ENCODE data around the gene PTH1R. TPM values are rescaled to one million over a fixed set of nuclear protein-coding genes. Genes with fewer than 3 reads are reported as not detected.
A peak's percentile ranks its signal among the peaks of the same experiment; 100 is the strongest.
"Not testable (repeated sequence)": the region's sequence is repeated elsewhere in the genome, so short reads cannot be mapped to it uniquely, and the experiment has no call there.

PTH1R gene
- total RNA-seq, 1 experiment from 2014 or later: not detected

GRCh38 chr3:46910166-46910760 is 32.7 kb downstream of the PTH1R start:
- no peak for DNase-seq (ENCODE audit: low spot score)

DNA sequence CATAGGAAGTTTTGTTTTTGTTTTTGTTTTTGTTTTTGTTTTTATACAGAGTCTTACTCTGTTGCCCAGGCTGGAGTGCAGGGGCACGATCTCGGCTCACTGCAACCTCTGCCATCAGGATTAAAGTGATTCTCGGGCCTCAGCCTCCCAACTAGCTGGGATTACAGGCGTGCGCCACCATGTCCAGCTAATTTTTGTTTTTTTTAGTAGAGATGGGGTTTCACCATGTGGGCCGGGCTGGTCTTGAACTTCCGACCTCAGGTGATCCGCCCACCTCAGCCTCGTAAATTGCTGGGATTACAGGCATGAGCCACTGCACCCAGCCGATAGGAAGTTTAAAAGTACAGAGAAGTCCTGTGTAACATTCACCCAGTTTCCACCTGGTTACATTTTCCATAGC is 33.4 kb downstream of the PTH1R start:
- DNase-seq (ENCODE audit: low spot score): not testable (repeated sequence)

GRCh38 chr3:46912986-46913385 is 35.5 kb downstream of the PTH1R start:
- no peak for DNase-seq (ENCODE audit: low spot score)

DNA sequence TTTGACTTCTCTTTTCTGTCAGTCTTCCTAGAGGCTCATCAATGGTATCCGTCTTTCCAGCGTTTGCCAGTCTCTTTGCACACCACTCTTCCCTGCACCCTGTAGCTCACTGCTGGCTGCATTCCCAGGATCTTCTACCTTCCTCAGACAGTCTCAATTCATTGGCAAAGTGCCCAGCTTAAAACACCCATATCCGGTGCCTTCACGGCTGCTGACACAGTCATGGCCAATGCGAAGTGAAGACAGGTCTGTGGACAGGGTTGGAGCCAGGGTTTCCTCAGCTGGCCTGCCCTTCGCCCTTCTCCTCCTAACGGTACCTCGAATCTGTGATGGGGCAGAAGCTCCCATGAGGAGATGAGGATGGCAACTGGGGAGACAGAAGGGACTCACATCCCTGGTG is 36.1 kb downstream of the PTH1R start:
- peak; percentile 66 for DNase-seq (ENCODE audit: low spot score)

DNA sequence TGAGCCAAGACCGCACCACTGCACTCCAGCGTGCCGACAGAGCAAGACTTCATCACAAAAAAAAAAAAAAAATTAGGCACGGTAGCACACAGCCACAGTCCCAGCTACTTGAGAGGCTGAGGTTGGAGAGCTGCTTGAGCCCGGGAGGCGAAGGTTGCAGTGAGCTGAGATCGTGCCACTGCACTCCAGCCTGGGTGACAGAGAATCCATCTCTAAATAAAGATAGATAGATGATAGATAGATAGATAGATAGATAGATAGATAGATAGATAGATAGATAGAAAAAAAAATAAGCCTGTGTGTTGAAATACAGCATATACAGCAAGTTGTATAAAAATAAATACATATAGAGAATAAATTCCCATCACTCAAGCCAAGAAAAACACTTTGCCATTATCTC is 37.3 kb downstream of the PTH1R start:
- DNase-seq (ENCODE audit: low spot score): no peak

DNA sequence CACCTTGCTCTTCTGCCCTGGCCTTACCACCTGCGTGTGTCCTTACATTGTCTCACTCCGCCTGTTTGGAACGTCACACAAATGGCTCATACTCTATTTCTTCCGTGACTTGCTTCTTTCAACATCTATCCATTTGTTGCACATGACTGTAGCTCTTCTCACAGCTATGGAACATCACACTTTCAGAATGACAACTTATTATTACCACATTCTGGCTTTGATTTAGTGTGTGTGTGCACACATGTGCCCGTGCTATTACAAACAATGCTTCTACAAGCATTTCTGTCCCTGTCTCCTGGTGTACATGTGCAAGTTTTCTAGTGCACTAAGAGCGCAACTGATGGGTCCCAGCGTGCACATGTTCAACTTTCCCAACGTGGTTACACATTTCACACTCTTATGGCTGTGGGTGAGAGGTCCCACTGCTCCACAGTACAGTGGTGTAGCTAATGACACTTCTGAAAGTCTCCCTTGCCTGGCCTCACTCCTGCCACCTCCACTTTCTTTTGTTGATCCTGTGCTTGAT is 37.8 kb downstream of the PTH1R start:
- DNase-seq (ENCODE audit: low spot score): no peak

GRCh38 chr3:46916278-46916677 is 38.8 kb downstream of the PTH1R start:
- no peak for DNase-seq (ENCODE audit: low spot score)

DNA sequence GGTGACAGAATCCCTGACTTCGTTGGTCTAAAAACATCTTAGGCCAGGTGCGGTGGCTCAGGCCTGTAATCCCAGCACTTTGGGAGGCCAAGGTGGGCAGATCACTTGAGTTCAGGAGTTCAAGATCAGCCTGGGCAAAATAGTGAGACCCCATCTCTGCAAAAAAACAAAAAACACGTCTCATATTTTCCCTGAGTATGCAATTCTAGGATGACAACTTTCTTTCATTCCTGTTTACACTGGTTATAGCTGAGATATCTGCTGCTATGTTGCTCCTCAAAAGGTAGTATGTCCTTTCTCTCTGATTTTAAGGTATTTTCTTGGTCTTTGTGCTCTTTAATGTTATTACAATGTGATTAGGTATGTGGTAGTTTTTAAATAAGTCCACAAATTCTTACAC is 39.3 kb downstream of the PTH1R start:
- DNase-seq (ENCODE audit: low spot score): no peak

DNA sequence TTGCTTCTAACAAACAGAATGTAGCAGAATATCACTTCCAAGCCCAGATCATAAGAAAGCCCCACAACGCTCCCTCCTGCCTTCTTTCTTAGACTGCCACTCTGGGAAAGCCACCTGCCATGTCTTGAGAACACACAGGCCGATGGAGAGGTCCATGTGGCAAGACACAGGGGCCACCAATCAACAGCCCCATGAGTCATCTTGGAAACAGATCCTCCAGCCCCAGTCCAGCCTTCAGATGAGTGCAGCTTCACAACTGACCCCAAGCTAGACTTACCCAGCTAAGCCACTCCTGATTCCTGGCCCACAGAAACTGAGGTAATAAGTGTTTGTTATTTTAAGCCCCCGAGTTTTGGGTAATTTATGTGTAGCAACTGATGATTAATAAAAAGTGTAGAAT is 39.7 kb downstream of the PTH1R start:
- DNase-seq (ENCODE audit: low spot score): no peak

- DNase-seq (ENCODE audit: low spot score): no peak
Observed at GRCh38 chr3:46918202-46918601, 40.7 kb downstream of the PTH1R start.

- no peak for DNase-seq (ENCODE audit: low spot score)
Observed at GRCh38 chr3:46918634-46919033, 41.1 kb downstream of the PTH1R start.

DNA sequence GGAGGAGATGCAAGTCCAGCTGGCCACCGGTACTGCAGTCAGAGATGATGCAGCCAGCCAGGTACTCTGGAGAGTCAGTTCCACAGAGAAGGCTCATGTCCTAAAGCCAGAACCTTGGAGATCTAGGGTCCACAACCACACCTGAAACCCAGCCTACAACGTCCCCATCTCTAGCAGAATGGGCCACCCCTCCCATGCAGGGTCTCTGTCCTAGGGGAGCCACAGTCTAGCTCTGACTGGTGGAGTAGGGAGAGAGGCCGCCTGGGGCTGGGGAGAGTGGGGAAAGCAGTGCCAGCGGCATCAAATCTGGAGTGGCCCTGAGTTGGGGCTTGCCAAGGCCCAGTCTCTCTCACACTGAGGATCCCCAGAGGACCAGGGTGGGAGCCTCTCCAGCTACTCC is 43.5 kb downstream of the PTH1R start:
- no peak for DNase-seq (ENCODE audit: low spot score)

DNA sequence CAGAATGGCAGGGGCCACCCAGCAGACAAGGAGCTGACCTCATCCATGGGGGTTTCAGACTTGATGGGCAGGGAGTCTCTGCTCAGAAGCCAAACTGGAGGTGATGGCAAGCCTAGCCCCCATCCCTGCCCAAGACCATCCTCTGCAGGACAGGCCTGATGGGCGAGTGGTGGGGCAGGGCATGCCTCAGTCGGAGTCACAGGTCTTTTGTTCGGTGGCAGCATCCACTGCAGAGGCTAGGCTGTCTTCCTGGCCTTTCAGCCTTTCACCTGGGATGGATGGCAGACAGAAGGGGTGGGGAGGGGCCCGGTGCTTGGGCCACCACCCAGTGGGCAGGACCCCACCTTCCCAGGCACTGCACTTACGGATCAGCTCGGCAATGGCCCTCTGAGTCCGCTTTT is 44.4 kb downstream of the PTH1R start:
- no peak for DNase-seq (ENCODE audit: low spot score)

DNA sequence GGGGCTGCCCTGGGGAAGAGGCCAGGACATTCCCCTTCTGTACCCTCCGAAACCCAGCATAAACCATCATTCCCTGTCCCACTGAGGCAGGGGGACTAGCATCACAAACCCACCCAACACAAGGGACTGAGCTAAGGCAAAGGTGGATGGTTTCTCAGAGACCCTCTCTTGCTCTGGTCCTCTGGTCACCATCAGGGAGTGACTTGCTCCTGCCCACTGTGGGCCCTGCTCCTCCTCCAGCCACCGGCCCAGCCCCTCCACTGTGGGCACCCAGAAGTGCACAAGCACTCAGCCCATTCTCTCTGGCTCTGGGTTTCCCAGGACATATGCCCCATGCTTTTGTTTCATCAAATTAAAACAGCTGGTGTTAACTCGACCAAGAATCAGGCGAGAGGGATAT is 44.9 kb downstream of the PTH1R start:
- DNase-seq (ENCODE audit: low spot score): no peak

DNA sequence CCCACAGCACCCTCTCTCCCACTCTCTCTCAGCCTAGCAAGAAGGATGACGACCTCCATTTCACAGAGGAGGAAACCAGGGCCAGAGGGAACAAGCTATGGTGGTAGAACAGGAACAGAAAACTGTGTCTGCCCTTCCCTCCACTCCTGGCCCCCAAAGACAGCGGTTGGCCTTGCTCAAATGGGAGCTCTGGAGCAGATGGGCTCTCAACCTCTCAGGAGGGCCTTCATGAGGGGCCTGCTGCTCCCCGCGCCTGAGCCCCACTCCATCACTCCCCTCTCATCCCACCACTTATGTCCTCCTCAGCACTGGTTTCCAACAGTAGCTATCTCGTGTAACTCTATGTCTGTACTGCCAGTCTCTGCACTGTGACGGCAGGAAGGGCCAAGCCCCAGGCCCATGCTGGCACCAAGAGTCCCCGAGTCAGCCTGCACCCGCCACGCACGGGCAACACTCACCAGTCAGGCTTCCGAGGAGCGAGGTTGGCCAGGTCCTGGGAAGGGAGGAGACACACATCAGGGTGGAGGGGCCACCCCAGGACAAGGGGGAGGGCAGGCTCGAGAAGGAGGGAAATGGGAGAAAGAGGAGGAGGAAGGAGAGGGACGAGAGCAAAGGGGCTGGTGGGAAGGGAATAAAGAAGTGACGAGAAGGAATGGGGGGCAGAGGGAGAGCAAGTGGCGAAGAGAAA is 45.5 kb downstream of the PTH1R start:
- no peak for DNase-seq (ENCODE audit: low spot score)

DNA sequence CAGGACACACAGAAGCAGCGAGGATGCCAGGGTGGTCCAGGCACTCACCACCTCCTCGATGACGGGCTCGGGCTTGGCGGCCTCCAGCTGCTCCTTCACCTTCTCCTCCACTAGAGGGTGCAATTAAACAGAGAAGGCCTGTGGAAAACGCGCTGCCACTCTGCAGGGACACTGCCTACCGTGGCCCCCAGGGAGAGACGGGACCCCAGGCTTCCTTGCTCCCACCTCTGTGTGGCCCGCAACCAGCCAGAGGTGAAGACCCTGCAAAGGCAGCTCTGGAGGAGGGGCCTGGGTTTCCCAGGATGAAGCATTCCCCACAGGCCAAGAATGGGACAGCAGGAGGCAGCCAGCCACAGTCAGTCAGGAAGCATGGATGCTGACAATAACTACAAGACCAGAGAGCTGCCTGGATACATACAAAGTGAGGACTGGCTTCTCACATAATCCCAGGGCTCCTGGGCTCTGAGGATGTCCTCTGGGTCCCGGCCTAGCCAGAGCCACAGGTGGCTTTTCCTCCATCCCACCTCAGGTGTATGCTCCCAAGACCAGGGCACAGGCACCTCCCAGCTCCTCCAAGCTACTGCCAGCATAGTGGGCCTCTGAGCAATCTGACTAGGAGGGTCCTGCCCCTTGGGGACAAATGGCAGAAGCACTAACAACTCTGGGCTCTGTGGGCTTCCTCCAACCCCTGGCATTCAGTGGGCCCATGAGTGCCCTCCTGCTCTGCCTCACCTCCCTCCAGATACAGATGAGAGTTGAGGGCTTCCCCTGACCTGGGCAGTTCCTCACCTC is 46.2 kb downstream of the PTH1R start:
- peak; percentile 46 for DNase-seq (ENCODE audit: low spot score)

GRCh38 chr3:46924921-46925584 is 47.5 kb downstream of the PTH1R start:
- DNase-seq (ENCODE audit: low spot score): no peak

DNA sequence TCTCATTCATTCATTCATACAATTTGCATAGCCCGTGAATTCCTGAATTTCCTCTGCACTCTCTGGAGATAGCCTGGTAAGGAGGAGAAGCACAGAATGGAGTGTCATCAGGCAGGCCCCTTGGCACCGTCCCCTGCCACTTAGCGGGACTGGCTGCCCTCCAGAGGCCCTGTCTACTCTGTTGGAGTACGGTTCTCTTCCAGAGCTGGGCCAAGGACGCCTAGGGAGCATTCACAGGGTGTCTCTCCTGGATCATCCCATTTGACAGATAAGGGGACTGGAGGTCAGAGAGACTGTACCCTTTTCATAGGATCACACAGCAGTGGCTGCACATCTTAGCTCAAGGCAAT is 48.0 kb downstream of the PTH1R start:
- no peak for DNase-seq (ENCODE audit: low spot score)

GRCh38 chr3:46926039-46926438 is 48.5 kb downstream of the PTH1R start:
- DNase-seq (ENCODE audit: low spot score): no peak

DNA sequence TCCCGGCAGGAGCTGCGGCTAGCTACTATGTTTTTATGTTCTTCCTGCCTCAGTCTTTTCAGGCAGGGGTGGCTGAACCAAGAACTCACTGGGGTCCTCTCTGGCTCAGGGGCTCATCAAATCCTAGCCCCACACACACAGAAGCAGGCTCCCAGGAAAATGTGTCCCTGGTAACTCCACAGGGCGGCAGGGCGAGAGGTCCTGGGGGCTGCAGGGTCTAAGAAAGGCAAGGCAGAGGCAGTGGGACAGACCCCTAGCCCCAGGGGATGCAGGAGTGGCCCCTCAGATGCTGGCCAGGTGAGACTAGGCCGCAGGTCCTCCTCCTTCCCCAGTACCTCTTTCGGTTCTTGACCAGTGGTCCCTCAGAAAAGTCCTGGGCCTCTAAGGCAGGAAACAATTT is 48.9 kb downstream of the PTH1R start:
- DNase-seq (ENCODE audit: low spot score): no peak

GRCh38 chr3:46926871-46927717 is 49.6 kb downstream of the PTH1R start:
- DNase-seq (ENCODE audit: low spot score): no peak
